C4-2B (cell line): ENCODE measurements around the gene PPP2R2C.

Source experiments
- CTCF ChIP-seq: fragments of 450-650 bp; conservative IDR thresholded peaks from 2 replicates; pipeline ENCODE4 v1.5.1; 2017; ENCODE audit warnings: mild to moderate bottlenecking
- ZFX ChIP-seq: fragments of 450-650 bp; IDR thresholded peaks from 2 replicates; pipeline ENCODE4 v1.6.1; 2017

- no peak for TF ChIP-seq CTCF
- no peak for TF ChIP-seq ZFX
Measured at GRCh38 chr4:6393066-6393465, 79.3 kb downstream of the PPP2R2C start.
